Left forelimb (tissue), 1 donor: ENCODE data around the gene KCNJ8.
A peak's percentile ranks its signal among the peaks of the same experiment; 100 is the strongest.
"Not testable (repeated sequence)": the region's sequence is repeated elsewhere in the genome, so short reads cannot be mapped to it uniquely, and the experiment has no call there.

Experiments
- DNase-seq: peaks from one replicate; pipeline ENCODE4 v3.0.0-alpha.2; 2018; ENCODE audit warnings: low spot score

The KCNJ8 gene

GRCh38 chr12:21774358-21775132 is at the start of gene KCNJ8:
Gene KCNJ8 (minus strand): TSS chr12:21774706. CDS start chr12:21773616, 1,090 bp downstream.
- peak; percentile 80 for DNase-seq

GRCh38 chr12:21823581-21823980 is 49.1 kb upstream of the KCNJ8 start:
- DNase-seq: no peak

- no peak for DNase-seq
These were observed 45.2 kb upstream of the KCNJ8 start for GRCh38 chr12:21819678-21820077.

- no peak for DNase-seq
These were observed 44.7 kb upstream of the KCNJ8 start for GRCh38 chr12:21819236-21819635.

GRCh38 chr12:21818627-21819026 is 44.1 kb upstream of the KCNJ8 start:
- no peak for DNase-seq

- DNase-seq: no peak
These were observed 41.0 kb upstream of the KCNJ8 start for GRCh38 chr12:21815306-21816062.

- no peak for DNase-seq
These were observed 40.3 kb upstream of the KCNJ8 start for GRCh38 chr12:21814814-21815213.

- DNase-seq: no peak
These were observed 39.8 kb upstream of the KCNJ8 start for GRCh38 chr12:21814327-21814726.

- DNase-seq: no peak
These were observed 39.2 kb upstream of the KCNJ8 start for GRCh38 chr12:21813751-21814150.

GRCh38 chr12:21813125-21813524 is 38.6 kb upstream of the KCNJ8 start:
- DNase-seq: no peak

- DNase-seq: not testable (repeated sequence)
These were observed 37.8 kb upstream of the KCNJ8 start for GRCh38 chr12:21812340-21812739.

- no peak for DNase-seq
These were observed 34.6 kb upstream of the KCNJ8 start for GRCh38 chr12:21809100-21809499.

GRCh38 chr12:21806255-21806654 is 31.7 kb upstream of the KCNJ8 start:
- DNase-seq: no peak

- DNase-seq: no peak
These were observed 27.2 kb upstream of the KCNJ8 start for GRCh38 chr12:21801522-21802288.

GRCh38 chr12:21800011-21800410 is 25.5 kb upstream of the KCNJ8 start:
- DNase-seq: no peak

- no peak for DNase-seq
These were observed 23.0 kb upstream of the KCNJ8 start for GRCh38 chr12:21797539-21797938.

- DNase-seq: no peak
These were observed 21.3 kb upstream of the KCNJ8 start for GRCh38 chr12:21795648-21796328.

GRCh38 chr12:21794807-21795595 is 20.5 kb upstream of the KCNJ8 start:
- not testable (repeated sequence) for DNase-seq

- DNase-seq: not testable (repeated sequence)
These were observed 15.2 kb upstream of the KCNJ8 start for GRCh38 chr12:21789687-21790086.

- DNase-seq: no peak
These were observed 13.8 kb upstream of the KCNJ8 start for GRCh38 chr12:21788089-21788983.
